IMR-90 (cell line): ENCODE measurements around the gene IQCF6. TPM values are rescaled to one million over a fixed set of nuclear protein-coding genes. Genes with fewer than 3 reads are reported as not detected.

Experiments used
- ATAC-seq: fragments of 200-7000 bp; cut with Tn5 transposase; 2 replicates; pipeline ENCODE4 v1.9.1; 2020; ENCODE audit warnings: low read depth, mild to moderate bottlenecking, moderate library complexity
- BruUV-seq: library from RNA; stranded (reverse); fragments of 400-500 nt; replicated peaks from 2 replicates; lab custom pipeline; 2021; lab: Mats Ljungman, UMichigan
- CTCF ChIA-PET: fragments of 300-600 bp; formaldehyde crosslinking; extraction: SDS; loops from one replicate; lab custom pipeline; 2021; ENCODE audit warnings: antibody characterized with exemption; lab: Yijun Ruan, JAX
- POLR2A ChIA-PET: fragments of 300-600 bp; sonication (Branson Sonifier 250); formaldehyde crosslinking; loops from one replicate; lab custom pipeline; 2022; ENCODE audit warnings: antibody characterized with exemption; ENCODE audit not compliant: unreplicated experiment; lab: Charles Lee
- DNase-seq: peaks from one replicate; pipeline ENCODE4 v3.0.0; 2013
- H2AFZ ChIP-seq: replicated peaks from 2 replicates; pipeline ENCODE3; 2013; ENCODE audit warnings: low read length, mild to moderate bottlenecking; ENCODE audit not compliant: poor library complexity
- H2AK5ac ChIP-seq: 2 replicates; pipeline ENCODE4 v1.6.1; 2013; ENCODE audit warnings: low read depth, low read length, inconsistent platforms
- H2AK9ac ChIP-seq: replicated peaks from 2 replicates; pipeline ENCODE3; 2013; ENCODE audit warnings: mild to moderate bottlenecking, low read depth, low read length, moderate library complexity; ENCODE audit not compliant: poor library complexity
- H2BK120ac ChIP-seq: 2 replicates; pipeline ENCODE4 v1.6.1; 2013; ENCODE audit warnings: low read depth, low read length, inconsistent platforms
- H2BK15ac ChIP-seq: 3 replicates; pipeline ENCODE4 v1.6.1; 2013; ENCODE audit warnings: low read depth, low read length, inconsistent platforms
- H2BK20ac ChIP-seq: 2 replicates; pipeline ENCODE4 v1.6.1; 2013; ENCODE audit warnings: low read depth, mild to moderate bottlenecking, inconsistent platforms, low read length, moderate library complexity
- H2BK5ac ChIP-seq: 2 replicates; pipeline ENCODE4 v1.6.1; 2013; ENCODE audit warnings: mild to moderate bottlenecking, low read depth, low read length, inconsistent platforms; ENCODE audit not compliant: poor library complexity, severe bottlenecking
- H3K14ac ChIP-seq: replicated peaks from 2 replicates; pipeline ENCODE4 v1.6.1; 2013; ENCODE audit warnings: low read depth, low read length, inconsistent platforms
- H3K18ac ChIP-seq: 2 replicates; pipeline ENCODE4 v1.6.1; 2013; ENCODE audit warnings: low read depth, low read length, control low read depth
- H3K23ac ChIP-seq: 2 replicates; pipeline ENCODE4 v1.6.1; 2013; ENCODE audit warnings: low read depth, low read length, inconsistent platforms
- H3K27ac ChIP-seq: 2 replicates; pipeline ENCODE4 v1.5.1; 2013; ENCODE audit warnings: mild to moderate bottlenecking, control low read depth, low read length; ENCODE audit not compliant: insufficient read depth
- H3K27me3 ChIP-seq: 2 replicates; pipeline ENCODE4 v1.6.1; 2013; ENCODE audit warnings: low read length; ENCODE audit not compliant: control insufficient read depth, insufficient read depth
- H3K36me3 ChIP-seq: 2 replicates; pipeline ENCODE4 v1.6.1; 2013; ENCODE audit warnings: low read length, mixed read lengths; ENCODE audit not compliant: control insufficient read depth, insufficient read depth
- H3K4ac ChIP-seq: 2 replicates; pipeline ENCODE4 v1.6.1; 2013; ENCODE audit warnings: low read depth, low read length, inconsistent platforms
- H3K4me1 ChIP-seq: 2 replicates; pipeline ENCODE4 v1.6.1; 2013; ENCODE audit warnings: low read length, mixed read lengths; ENCODE audit not compliant: control insufficient read depth, insufficient read depth
- H3K4me2 ChIP-seq: 2 replicates; pipeline ENCODE4 v1.6.1; 2013; ENCODE audit warnings: low read depth, mild to moderate bottlenecking, control low read depth, low read length, moderate library complexity
- H3K4me3 ChIP-seq: 2 replicates; pipeline ENCODE4 v1.5.1; 2013; ENCODE audit warnings: low read depth, mild to moderate bottlenecking, control low read depth, low read length, moderate library complexity; ENCODE audit not compliant: insufficient read depth
- H3K56ac ChIP-seq: 2 replicates; pipeline ENCODE4 v1.6.1; 2013; ENCODE audit warnings: low read length, inconsistent platforms; ENCODE audit not compliant: insufficient read depth; ENCODE audit errors: extremely low read depth
- H3K79me1 ChIP-seq, 2 experiments: 2 replicates each; pipeline ENCODE4 v1.6.1; 2013; ENCODE audit warnings: low read length in 2 of 2, inconsistent platforms in 1 of 2, low read depth in 1 of 2
- H3K9ac ChIP-seq: 2 replicates; pipeline ENCODE4 v1.6.1; 2013; ENCODE audit warnings: low read depth, low read length, control low read depth
- H3K9me1 ChIP-seq: 2 replicates; pipeline ENCODE4 v1.6.1; 2013; ENCODE audit warnings: low read length, inconsistent platforms; ENCODE audit not compliant: insufficient read depth
- H3K9me3 ChIP-seq: 2 replicates; pipeline ENCODE4 v1.6.1; 2013; ENCODE audit warnings: low read length; ENCODE audit not compliant: control insufficient read depth, insufficient read depth
- H4K20me1 ChIP-seq: 2 replicates; pipeline ENCODE4 v1.6.1; 2013; ENCODE audit warnings: low read length, inconsistent platforms; ENCODE audit not compliant: insufficient read depth
- H4K5ac ChIP-seq: 2 replicates; pipeline ENCODE4 v1.6.1; 2013; ENCODE audit warnings: mild to moderate bottlenecking, low read depth, low read length, control low read depth
- H4K8ac ChIP-seq, 2 experiments: 2 replicates each; pipeline ENCODE4 v1.6.1; 2013; ENCODE audit warnings: low read depth in 2 of 2, low read length in 2 of 2, control low read depth in 1 of 2, inconsistent platforms in 1 of 2
- H4K91ac ChIP-seq: 2 replicates; pipeline ENCODE4 v1.6.1; 2013; ENCODE audit warnings: low read depth, low read length, inconsistent platforms; ENCODE audit not compliant: insufficient read depth
- BHLHE40 ChIP-seq: fragments of 150-350 bp; IDR thresholded peaks from 2 replicates; pipeline ENCODE4 v1.6.1; 2016; ENCODE audit warnings: mild to moderate bottlenecking, low read depth, low read length
- CEBPB ChIP-seq: IDR thresholded peaks from 2 replicates; pipeline ENCODE4 v1.6.1; 2012; ENCODE audit warnings: low read depth, low read length, improper control_type of control experiment
- CHD1 ChIP-seq: IDR thresholded peaks from 2 replicates; pipeline ENCODE4 v1.6.1; 2012; ENCODE audit warnings: low read depth, low read length, improper control_type of control experiment
- FOS ChIP-seq: fragments of 150-350 bp; IDR thresholded peaks from 2 replicates; pipeline ENCODE4 v1.6.1; 2016; ENCODE audit warnings: low read depth, low read length
- MAFK ChIP-seq: IDR thresholded peaks from 2 replicates; pipeline ENCODE4 v1.6.1; 2012; ENCODE audit warnings: low read depth, low read length, improper control_type of control experiment
- MAZ ChIP-seq: IDR thresholded peaks from 2 replicates; pipeline ENCODE4 v1.6.1; 2012; ENCODE audit warnings: low read depth, mild to moderate bottlenecking, low read length, improper control_type of control experiment, moderate library complexity, borderline replicate concordance
- MXI1 ChIP-seq: IDR thresholded peaks from 2 replicates; pipeline ENCODE4 v1.6.1; 2012; ENCODE audit warnings: low read depth, mild to moderate bottlenecking, low read length, moderate library complexity, borderline replicate concordance
- NFE2L2 ChIP-seq: fragments of 150-350 bp; IDR thresholded peaks from 2 replicates; pipeline ENCODE4 v1.6.1; 2016; ENCODE audit warnings: low read depth, mild to moderate bottlenecking, low read length
- POLR2A ChIP-seq: IDR thresholded peaks from 2 replicates; pipeline ENCODE4 v1.6.1; 2012; ENCODE audit warnings: mild to moderate bottlenecking, low read depth, low read length
- RAD21 ChIP-seq: IDR thresholded peaks from 2 replicates; pipeline ENCODE4 v1.6.1; 2012; ENCODE audit warnings: low read length, improper control_type of control experiment
- RCOR1 ChIP-seq: IDR thresholded peaks from 2 replicates; pipeline ENCODE4 v1.6.1; 2012; ENCODE audit warnings: mild to moderate bottlenecking, low read length, improper control_type of control experiment; ENCODE audit not compliant: insufficient replicate concordance
- SMC3 ChIP-seq: fragments of 150-350 bp; IDR thresholded peaks from 2 replicates; pipeline ENCODE4 v1.6.1; 2016; ENCODE audit warnings: low read depth, mild to moderate bottlenecking, antibody characterized with exemption, low read length, moderate library complexity
- WGBS, 2 experiments: methylation state at CpG; one replicate each; pipeline versions ENCODE4 v1.1.5 to v1.1.7; 2013; ENCODE audit warnings: missing lambda C conversion rate in 2 of 2; ENCODE audit not compliant: insufficient read length in 1 of 2; ENCODE audit errors: extremely low coverage in 2 of 2; 5-methylcytosine and 5-hydroxymethylcytosine counted together
- dilution Hi-C: fragments of 300-500 bp; cut with HindIII; formaldehyde crosslinking; loops from one replicate; pipeline ENCODE4 v1.14.3; 2018; ENCODE audit warnings: low sequenced_read_pairs; ENCODE audit not compliant: unreplicated experiment
- in situ Hi-C: fragments of 300-500 bp; cut with MboI; formaldehyde crosslinking; loops from 3 replicates; pipeline ENCODE4 v1.14.3; 2019; ENCODE audit warnings: low sequenced_read_pairs, inconsistent platforms, mixed read lengths
- intact Hi-C: fragments of 100-400 bp; cut with micrococcal nuclease; formaldehyde crosslinking; loops from 2 replicates; pipeline ENCODE4 v1.10.0; 2022
- polyA plus RNA-seq, 3 experiments: library from polyadenylated mRNA; depleted of rRNA; stranded (reverse); fragments of >200 nt; gene quantifications; 2 replicates each; pipeline ENCODE4 v1.2.3, GENCODE V29; 2012; ENCODE audit warnings: low replicate concordance in 1 of 3
- total RNA-seq: library from RNA; depleted of rRNA; stranded (reverse); fragments of >200 nt; gene quantifications from 2 replicates; pipeline ENCODE4 v1.2.3, GENCODE V29; 2012
- TF ChIP-seq, protein P1 (sequence below): fragments of 150-350 bp; IDR thresholded peaks from 2 replicates; pipeline ENCODE4 v1.6.1; 2016; ENCODE audit warnings: low read depth, mild to moderate bottlenecking, low read length, moderate library complexity, borderline replicate concordance
- TF ChIP-seq, protein P2 (sequence below): conservative IDR thresholded peaks from 2 replicates; pipeline ENCODE4 v1.5.1; 2012; ENCODE audit warnings: mild to moderate bottlenecking, low read depth, low read length, improper control_type of control experiment
- TF ChIP-seq, protein P3 (sequence below): fragments of 150-350 bp; IDR thresholded peaks from 2 replicates; pipeline ENCODE4 v1.6.1; 2017; ENCODE audit warnings: mild to moderate bottlenecking, antibody characterized with exemption, low read length, low read depth

The IQCF6 gene
- total and polyA plus RNA-seq, 2 of the 4 experiments (the other 2 are of a cell fraction) = not detected

DNA sequence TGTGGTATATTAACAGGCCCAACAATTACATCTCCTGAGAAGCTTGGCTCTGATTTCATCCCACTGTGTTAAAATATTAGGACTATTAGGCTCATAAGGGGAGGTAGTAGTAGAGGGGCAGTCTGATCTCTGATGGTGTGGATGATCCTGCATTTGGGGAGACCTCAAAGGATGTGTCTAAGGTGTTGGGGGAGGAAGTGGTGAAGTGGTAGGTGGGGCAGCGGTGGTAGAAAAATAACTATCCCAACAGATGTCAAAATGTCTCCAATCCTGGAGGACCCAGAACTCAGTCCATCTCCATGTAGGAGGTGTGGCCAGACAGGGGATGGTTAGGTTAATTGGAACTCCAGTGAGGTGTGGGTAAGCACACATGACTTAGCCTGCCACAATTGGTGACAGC lies 10.4 kb upstream of the IQCF6 start:
- no peak overlapping the region for H3K27ac ChIP-seq
- H3K23ac ChIP-seq = no peak overlapping the region
- BruUV-seq = no TSS peak
- no peak overlapping the region for H2BK5ac ChIP-seq
- H3K18ac ChIP-seq = no peak overlapping the region
- no peak overlapping the region for H4K8ac ChIP-seq
- dilution Hi-C loops (no loop called here), intact Hi-C loops (no loop called here), in situ Hi-C loops (loop anchor here (25.0 kb wide), 1 partner anchor 277 kb away; the partner anchor contains the start of gene DCAF1)
- no peaks in the 10 kb centered on the region for H3K36me3 ChIP-seq
- no peak overlapping the region for H3K4me3 ChIP-seq
- no peak overlapping the region for H4K91ac ChIP-seq
- H3K4me1 ChIP-seq = no peaks in the 10 kb centered on the region
- CTCF ChIA-PET = no interaction called here
- no peak overlapping the region for H2BK120ac ChIP-seq
- H3K14ac ChIP-seq = no peak overlapping the region
- POLR2A ChIA-PET = no interaction called here
- H3K4ac ChIP-seq = no peak overlapping the region
- WGBS, 2 experiments = no CpG with 5 or more reads among the region's 1 CpG
- H2AK5ac ChIP-seq = no peak overlapping the region
- no peak overlapping the region for H3K56ac ChIP-seq
- H3K9ac ChIP-seq = no peak overlapping the region
- no peaks in the 10 kb centered on the region for H3K9me3 ChIP-seq
- no peaks in the 10 kb centered on the region for H3K79me1 ChIP-seq
- H2BK20ac ChIP-seq = no peak overlapping the region
- no peaks in the 10 kb centered on the region for H4K20me1 ChIP-seq
- no peak for DNase-seq
- no peak overlapping the region for H2AK9ac ChIP-seq
- H3K4me2 ChIP-seq = no peak overlapping the region
- no peak overlapping the region for H4K5ac ChIP-seq
- no peaks in the 10 kb centered on the region for H3K27me3 ChIP-seq
- TF ChIP-seq FOS = no peak
- TF ChIP-seq RAD21 = no peak
- no peak for TF ChIP-seq POLR2A
- TF ChIP-seq MAFK = no peak
- TF ChIP-seq, protein P1, sequence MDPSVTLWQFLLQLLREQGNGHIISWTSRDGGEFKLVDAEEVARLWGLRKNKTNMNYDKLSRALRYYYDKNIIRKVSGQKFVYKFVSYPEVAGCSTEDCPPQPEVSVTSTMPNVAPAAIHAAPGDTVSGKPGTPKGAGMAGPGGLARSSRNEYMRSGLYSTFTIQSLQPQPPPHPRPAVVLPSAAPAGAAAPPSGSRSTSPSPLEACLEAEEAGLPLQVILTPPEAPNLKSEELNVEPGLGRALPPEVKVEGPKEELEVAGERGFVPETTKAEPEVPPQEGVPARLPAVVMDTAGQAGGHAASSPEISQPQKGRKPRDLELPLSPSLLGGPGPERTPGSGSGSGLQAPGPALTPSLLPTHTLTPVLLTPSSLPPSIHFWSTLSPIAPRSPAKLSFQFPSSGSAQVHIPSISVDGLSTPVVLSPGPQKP = no peak
- TF ChIP-seq BHLHE40 = no peak
- no peak for TF ChIP-seq SMC3
- TF ChIP-seq MAZ = no peak
- TF ChIP-seq MXI1 = no peak
- TF ChIP-seq RCOR1 = no peak
- TF ChIP-seq NFE2L2 = no peak
- TF ChIP-seq, protein P2, sequence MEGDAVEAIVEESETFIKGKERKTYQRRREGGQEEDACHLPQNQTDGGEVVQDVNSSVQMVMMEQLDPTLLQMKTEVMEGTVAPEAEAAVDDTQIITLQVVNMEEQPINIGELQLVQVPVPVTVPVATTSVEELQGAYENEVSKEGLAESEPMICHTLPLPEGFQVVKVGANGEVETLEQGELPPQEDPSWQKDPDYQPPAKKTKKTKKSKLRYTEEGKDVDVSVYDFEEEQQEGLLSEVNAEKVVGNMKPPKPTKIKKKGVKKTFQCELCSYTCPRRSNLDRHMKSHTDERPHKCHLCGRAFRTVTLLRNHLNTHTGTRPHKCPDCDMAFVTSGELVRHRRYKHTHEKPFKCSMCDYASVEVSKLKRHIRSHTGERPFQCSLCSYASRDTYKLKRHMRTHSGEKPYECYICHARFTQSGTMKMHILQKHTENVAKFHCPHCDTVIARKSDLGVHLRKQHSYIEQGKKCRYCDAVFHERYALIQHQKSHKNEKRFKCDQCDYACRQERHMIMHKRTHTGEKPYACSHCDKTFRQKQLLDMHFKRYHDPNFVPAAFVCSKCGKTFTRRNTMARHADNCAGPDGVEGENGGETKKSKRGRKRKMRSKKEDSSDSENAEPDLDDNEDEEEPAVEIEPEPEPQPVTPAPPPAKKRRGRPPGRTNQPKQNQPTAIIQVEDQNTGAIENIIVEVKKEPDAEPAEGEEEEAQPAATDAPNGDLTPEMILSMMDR = no peak
- no peak for TF ChIP-seq CHD1
- TF ChIP-seq, protein P3, sequence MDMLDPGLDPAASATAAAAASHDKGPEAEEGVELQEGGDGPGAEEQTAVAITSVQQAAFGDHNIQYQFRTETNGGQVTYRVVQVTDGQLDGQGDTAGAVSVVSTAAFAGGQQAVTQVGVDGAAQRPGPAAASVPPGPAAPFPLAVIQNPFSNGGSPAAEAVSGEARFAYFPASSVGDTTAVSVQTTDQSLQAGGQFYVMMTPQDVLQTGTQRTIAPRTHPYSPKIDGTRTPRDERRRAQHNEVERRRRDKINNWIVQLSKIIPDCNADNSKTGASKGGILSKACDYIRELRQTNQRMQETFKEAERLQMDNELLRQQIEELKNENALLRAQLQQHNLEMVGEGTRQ = no peak
- TF ChIP-seq CEBPB = no peak
- H2AFZ ChIP-seq = no peak overlapping the region
- no peak overlapping the region for H2BK15ac ChIP-seq
- H3K9me1 ChIP-seq = no peaks in the 10 kb centered on the region
- no peak for ATAC-seq
